ENCODE results near the gene FHIP1B.

FHIP1B gene

DNA sequence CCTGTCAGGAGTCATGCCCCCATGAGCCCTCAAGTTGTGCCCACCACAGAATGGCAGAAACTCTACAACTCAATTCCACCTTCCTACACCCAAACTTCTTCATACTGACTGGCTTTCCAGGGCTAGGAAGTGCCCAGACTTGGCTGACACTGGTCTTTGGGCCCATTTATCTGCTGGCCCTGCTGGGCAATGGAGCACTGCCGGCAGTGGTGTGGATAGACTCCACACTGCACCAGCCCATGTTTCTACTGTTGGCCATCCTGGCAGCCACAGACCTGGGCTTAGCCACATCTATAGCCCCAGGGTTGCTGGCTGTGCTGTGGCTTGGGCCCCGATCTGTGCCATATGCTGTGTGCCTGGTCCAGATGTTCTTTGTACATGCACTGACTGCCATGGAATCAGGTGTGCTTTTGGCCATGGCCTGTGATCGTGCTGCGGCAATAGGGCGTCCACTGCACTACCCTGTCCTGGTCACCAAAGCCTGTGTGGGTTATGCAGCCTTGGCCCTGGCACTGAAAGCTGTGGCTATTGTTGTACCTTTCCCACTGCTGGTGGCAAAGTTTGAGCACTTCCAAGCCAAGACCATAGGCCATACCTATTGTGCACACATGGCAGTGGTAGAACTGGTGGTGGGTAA is 35.1 kb downstream of the FHIP1B start, which contains the start of gene OR52W1:
TSS of gene OR52W1 (plus strand) at position 51 of the 637 bp plus-strand sequence. CDS start at position 51, 0 bp downstream.
- no peak for DNase-seq

DNA sequence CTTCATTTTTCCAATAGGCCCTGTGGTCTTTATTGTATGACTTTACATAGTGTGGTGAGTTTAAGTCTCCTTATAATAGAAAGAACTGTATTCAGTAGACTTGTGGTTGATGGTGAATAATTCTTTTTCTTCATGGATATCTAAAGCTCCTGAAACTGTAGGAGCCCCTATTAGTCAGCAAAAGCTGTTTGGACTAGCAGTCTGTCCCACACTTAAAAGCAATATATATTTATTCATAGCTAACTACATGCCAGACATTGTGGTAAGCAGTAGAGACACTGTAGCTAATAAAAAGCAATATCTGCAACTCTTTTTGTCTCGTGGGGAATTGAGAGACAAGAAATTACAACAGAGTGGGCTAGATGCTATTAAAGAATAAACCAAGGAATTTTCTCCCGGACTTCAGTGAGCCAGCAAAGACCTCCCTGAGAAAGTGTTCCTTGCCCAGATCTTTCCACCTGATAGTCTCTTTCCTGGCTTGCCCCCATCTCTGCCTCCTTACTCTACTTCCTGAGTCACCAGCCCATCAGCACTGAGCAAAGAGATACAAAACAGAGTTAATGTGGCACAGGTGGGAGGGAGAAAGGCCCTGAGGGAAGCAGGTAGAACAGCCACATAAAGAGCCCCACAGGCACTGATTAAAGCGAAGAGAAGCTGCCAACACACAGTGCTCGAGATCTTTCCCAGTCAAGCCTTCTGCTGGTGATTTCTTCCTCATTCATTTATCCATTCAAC is 36.8 kb downstream of the FHIP1B start:
- DNase-seq = no peak

DNA sequence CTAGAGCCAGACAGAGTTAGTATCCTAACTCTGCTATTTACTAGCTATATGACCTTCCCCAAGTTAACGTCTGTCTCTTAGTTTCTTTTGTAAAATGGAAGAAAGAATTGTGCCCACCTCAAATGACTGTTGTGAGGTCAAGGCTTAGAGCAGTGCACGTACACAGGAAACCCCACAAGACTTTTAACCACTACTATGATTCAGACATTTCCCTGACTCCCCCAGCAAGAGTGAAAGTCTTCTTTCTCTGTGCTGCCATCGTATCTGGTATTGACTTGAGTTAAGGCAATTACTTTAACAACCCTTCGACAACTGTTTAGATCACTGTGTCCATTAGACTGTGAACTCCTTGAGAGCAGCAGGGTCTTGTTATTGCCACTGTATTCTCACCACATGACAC is 38.0 kb downstream of the FHIP1B start:
- no peak for DNase-seq

DNA sequence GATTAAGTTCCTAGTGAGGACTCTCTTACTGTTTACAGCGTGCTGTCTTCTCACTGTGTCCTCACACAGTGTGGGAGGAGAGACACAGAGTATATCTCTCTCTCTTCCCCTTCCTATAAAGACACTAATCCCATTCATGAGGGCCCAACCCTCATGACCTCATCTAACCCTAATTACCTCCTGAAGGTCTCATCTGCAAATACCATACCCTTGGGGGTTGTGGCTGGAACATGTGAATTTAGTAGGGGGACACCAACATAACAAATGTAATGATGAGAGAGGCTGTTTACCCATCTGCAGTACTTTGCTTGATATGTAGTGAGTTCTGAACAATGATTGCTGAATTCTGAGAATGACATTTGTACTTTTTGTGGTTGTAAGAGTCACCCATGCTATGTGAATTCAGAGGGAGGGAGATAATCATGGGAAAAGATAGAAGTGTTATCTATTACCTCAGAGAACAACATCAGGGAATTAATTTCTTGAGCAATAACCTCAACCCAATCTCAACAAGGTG is 40.3 kb downstream of the FHIP1B start:
- DNase-seq = no peak

DNA sequence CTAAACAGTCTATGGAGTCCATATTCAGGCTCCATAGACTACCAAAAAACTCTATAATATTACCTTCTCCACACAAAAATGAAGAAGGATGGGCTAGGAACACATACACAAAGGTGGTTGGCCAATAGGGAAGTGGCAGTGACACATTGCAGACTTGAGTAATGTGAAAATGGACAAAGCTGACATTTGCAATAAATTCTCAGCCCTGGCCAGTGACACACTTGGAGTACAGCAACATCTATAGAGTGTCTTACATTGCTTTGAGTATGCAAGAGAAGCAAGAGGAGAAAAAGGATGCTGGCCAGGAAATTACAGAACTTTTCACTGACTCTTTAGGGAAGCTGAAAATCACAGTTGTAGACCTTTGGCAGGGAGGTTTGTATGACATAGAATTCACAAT is 42.7 kb downstream of the FHIP1B start:
- no peak for DNase-seq

DNA sequence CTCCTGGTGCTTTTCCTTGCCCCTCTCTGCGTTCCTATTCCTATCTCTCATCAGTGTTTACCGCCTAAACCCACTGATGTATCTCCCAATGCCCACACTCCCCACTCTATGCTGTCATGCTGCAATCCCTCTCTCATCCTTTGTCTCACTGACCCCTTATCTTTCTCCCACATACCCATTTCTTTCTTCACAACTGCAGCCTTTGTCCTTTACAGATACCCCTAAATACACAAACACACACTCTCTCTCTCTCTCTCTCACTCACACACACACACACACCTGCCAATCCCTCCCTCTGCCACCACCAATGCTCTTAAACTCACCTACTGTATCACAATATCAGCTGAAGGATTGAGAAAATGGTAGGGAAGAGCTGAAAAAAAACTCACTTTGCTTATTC is 59.0 kb downstream of the FHIP1B start:
- DNase-seq = no peak

DNA sequence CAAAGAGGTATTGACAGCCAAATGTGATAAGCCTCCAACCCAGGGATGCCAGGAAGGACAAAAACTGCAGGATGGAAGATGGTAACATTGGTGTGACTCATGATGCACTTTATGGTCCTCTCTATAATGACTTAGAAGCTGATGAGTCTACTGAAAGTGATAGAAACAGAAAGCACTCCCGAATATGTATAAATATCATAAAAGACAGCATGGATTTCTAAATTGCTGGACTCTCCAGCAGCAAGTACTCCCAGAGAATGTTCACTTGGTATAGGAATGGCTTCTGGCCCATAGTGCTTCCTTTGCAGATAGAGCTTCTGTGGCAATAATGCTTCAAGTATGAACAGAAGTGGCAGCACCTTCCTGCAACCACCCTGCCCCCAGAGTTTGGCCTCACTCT is 64.2 kb downstream of the FHIP1B start, which contains the start of gene OR52B2:
TSS of gene OR52B2 (minus strand) at position 101 of the 400 bp plus-strand sequence. CDS start at position 101, 0 bp downstream.
- no peak for DNase-seq
